ENCODE measurements around the gene ADAMTSL4. TPM values are rescaled to one million over a fixed set of nuclear protein-coding genes. Genes with fewer than 3 reads are reported as not detected.
A peak's percentile ranks its signal among the peaks of the same experiment; 100 is the strongest.

The ADAMTSL4 gene
- total RNA-seq, 1 experiment from 2014 or later, result 4.3 TPM

GRCh38 chr1:150562446-150563339 lies 13.5 kb downstream of the ADAMTSL4 start:
- no peaks in the 10 kb centered on the region for H3K27me3 ChIP-seq (ENCODE audit: insufficient read depth, low read length)
- POLR2A ChIA-PET, result interaction anchor here (0.7 to 6.6 kb wide), 7 partner anchors 9 to 135 kb away, joined by 3 to 41 read pairs (median 3); partner anchors contain the start of genes GOLPH3L and MCL1
- H3K4me2 ChIP-seq (ENCODE audit: low read length), result peak overlapping the region; percentile 99
- H4K20me1 ChIP-seq (ENCODE audit: insufficient read depth), result no peaks in the 10 kb centered on the region
- H3K9me3 ChIP-seq (ENCODE audit: control insufficient read depth in 1 of 2, insufficient read depth in 1 of 2, low read depth in 1 of 2, low read length in 2 of 2), result no peaks in the 10 kb centered on the region
- peak overlapping the region; percentile 85 for H3K9ac ChIP-seq (ENCODE audit: low read length)
- no peak for ATAC-seq
- peak overlapping the region; percentile 51 to 68 for H3K4me3 ChIP-seq (replicated peaks in 1 of 2; ENCODE audit: low read depth in 1 of 2, low read length in 2 of 2)
- no peaks in the 10 kb centered on the region for H3K36me3 ChIP-seq (ENCODE audit: control insufficient read depth in 1 of 2, insufficient read depth in 2 of 2, low read length in 2 of 2)
- H3K9me2 ChIP-seq (ENCODE audit: insufficient read depth), result no peaks in the 10 kb centered on the region
- peaks cover 18% of the 10 kb centered on the region for H3K79me2 ChIP-seq (ENCODE audit: insufficient read depth, low read length)
- CTCF ChIA-PET, result interaction anchor here (1.0 to 4.8 kb wide), 8 partner anchors 11 to 433 kb away, joined by 5 to 35 read pairs (median 14); partner anchors contain the start of genes ADAMTSL4 and ENSA
- DNase-seq (ENCODE audit: low read depth, low spot score), result no peak
- no peak overlapping the region for H2AFZ ChIP-seq (ENCODE audit: low read depth, low read length, poor library complexity, severe bottlenecking)
- peaks cover 46 to 60% of the 10 kb centered on the region in 2 experiments for H3K4me1 ChIP-seq (ENCODE audit: control insufficient read depth in 1 of 2, insufficient read depth in 2 of 2, low read length in 2 of 2)
- no TSS peak for BruUV-seq (replicated peaks)
- H3K27ac ChIP-seq (ENCODE audit: low read depth, low read length), result peak overlapping the region; percentile 95
- intact Hi-C loops (cut with micrococcal nuclease), result loop anchor here (5.0 to 10.0 kb wide), 3 partner anchors 132 to 445 kb away; partner anchors contain the start of genes GOLPH3L, MINDY1 and PRUNE1
- TF ChIP-seq ZFX (IDR thresholded peaks at IDR 0.05) (no peak), CEBPB (IDR thresholded peaks at IDR 0.05; ENCODE audit: low read depth) (no peak), EZH2phosphoT487 (IDR thresholded peaks at IDR 0.05; ENCODE audit: borderline replicate concordance) (no peak), POLR2AphosphoS5 (IDR thresholded peaks at IDR 0.05; ENCODE audit: low read depth, low read length) (no peak), YY1 (IDR thresholded peaks at IDR 0.05; ENCODE audit: extremely low read depth, insufficient replicate concordance, low read depth, low read length) (no peak), SIN3A (IDR thresholded peaks at IDR 0.05; ENCODE audit: low read depth) (no peak), ZBTB33 (IDR thresholded peaks at IDR 0.05; ENCODE audit: extremely low read depth, insufficient replicate concordance, low read length) (no peak), EGR1 (IDR thresholded peaks at IDR 0.05; ENCODE audit: low read depth) (no peak), ZNF274 (IDR thresholded peaks at IDR 0.05; ENCODE audit: low read depth, low read length) (no peak), TCF7L2 (IDR thresholded peaks at IDR 0.05; ENCODE audit: borderline replicate concordance, extremely low read depth, insufficient read depth, insufficient read length) (no peak), SRF (IDR thresholded peaks at IDR 0.05; ENCODE audit: low read depth) (no peak), JUND (IDR thresholded peaks at IDR 0.05) (no peak), POLR2A (IDR thresholded peaks at IDR 0.05; ENCODE audit: borderline replicate concordance, extremely low read depth, insufficient read depth, insufficient read length) (no peak), RAD21 (IDR thresholded peaks at IDR 0.05; ENCODE audit: low read depth) (no peak), MAX (IDR thresholded peaks at IDR 0.05) (no peak), ELF1 (IDR thresholded peaks at IDR 0.05; ENCODE audit: borderline replicate concordance, low read depth) (no peak), SP1 (IDR thresholded peaks at IDR 0.05; ENCODE audit: low read depth) (no peak), CTCF (IDR thresholded peaks at IDR 0.05 in 2 of 3, conservative IDR thresholded peaks at IDR 0.05 in 1 of 3; ENCODE audit: borderline replicate concordance in 1 of 3, insufficient read depth in 1 of 3, low read depth in 2 of 3, low read length in 2 of 3) (no peak), FOSL1 (IDR thresholded peaks at IDR 0.05; ENCODE audit: low read depth) (no peak)
- TF ChIP-seq, protein P1, sequence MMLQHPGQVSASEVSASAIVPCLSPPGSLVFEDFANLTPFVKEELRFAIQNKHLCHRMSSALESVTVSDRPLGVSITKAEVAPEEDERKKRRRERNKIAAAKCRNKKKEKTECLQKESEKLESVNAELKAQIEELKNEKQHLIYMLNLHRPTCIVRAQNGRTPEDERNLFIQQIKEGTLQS (IDR thresholded peaks at IDR 0.05), result no peak
- RAD21 ChIA-PET (ENCODE audit: low non-redundant PET in 1 of 2, low total read pairs in 2 of 2, uncharacterized antibody in 2 of 2, unreplicated experiment in 2 of 2), result no interaction called here
